Amniotic epithelial cell (primary cell): ENCODE results near the gene DOCK4.
A peak's percentile ranks its signal among the peaks of the same experiment; 100 is the strongest.

Experiments
- DNase-seq: peaks from one replicate; pipeline ENCODE4 v3.0.0-alpha.2; 2010; ENCODE audit warnings: low read depth

The DOCK4 gene

DNA sequence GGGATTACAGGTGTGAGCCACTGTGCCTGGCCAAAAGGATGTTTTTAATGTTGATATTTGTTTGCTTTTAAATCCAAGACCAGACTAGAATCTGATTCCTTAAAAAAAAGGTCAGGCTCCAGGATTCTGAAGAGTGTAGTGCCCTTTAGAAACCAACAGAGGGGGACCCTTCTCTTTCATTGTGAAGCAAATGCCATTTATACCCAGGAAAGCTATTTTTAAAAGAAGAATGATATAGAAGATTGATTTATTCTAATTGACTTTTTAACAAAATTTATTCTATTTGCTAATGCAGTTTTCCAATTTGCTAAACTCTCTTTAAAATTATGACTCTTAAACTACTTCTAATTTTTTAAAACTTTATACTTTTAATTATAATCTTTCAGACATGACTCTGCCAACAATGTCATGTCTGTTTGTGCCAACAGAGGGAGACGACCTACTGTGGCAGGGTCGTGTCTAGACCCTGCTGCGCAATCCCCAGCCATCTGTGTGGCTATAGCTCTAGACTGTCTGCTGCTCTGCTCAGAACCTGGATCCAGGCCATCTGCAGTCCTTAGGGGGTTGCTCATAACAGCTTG lies 442.9 kb downstream of the DOCK4 start:
- DNase-seq: peak; percentile 59

DNA sequence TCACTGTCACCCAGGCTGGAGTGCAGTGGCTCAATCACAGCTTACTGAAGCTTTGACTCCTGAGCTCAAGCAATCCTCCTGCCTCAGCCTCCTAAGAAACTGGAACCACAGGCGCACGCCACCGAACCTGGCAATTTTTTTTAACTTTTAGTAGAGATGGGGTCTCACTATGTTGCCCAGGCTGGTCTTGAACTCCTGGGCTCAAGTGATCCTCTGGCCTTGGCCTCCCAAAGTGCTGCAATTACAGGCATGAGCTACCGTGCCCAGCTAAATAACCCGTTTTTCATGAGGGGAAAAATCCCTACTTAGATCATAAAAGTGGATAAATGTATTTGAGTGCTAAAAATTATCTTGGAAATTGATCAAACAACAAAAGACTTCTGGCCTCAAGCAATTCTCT lies 443.4 kb downstream of the DOCK4 start:
- DNase-seq: no peak

DNA sequence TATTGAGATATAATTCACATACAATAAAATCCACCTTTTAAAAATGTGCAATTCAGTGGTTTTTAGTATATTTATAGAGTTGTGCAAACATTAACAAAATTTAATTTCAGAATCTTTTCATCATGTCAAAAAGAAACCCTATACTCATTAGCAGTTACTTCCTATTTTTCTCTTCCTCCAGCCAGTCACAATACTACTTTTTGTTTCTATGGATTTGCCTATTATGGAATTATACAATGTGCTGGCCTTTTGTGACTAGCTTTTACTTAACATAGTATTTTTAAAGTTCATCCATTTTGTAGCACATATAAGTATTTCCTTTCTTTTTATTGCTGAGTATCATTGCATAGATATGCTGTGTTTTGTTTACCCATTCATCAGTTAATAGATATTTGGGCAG lies 444.0 kb downstream of the DOCK4 start:
- no peak for DNase-seq

DNA sequence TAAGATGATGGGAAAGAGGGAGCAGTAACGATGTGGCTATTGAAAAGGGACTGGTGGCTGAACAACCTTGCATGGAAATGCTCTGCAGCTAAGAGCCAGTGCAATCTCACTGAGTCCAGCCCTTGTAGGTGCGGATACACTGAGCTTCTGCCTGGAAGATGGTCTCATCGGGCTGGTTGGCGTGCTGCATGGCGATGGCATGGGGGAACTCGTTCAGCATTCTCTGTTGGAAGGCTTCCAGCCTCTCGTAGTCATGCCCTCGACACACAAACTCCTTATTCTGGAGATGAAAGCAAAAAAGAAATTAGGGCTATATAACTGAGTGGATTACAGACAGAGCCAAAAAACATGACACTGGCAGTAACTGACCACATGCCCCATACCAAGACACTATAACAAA lies 446.2 kb downstream of the DOCK4 start:
- DNase-seq: no peak

DNA sequence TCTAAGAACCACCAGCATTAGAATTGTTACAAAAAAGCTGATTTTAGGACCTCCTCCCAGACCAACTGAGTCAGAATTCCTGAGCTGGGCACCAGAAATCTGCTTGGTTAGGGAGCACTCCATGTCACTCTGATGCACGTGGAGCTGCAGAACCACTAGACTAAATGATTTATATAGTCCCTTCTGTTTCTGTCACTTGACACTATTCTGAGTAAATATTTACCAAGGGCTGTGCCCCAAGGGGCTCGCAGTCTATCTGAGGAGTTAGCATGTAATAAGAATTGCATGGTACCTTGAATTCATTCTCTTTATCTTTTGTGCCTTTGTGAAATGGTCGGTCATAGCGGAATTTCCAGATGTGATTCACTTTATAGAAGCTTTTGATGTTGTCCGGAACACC lies 447.9 kb downstream of the DOCK4 start:
- DNase-seq: no peak

DNA sequence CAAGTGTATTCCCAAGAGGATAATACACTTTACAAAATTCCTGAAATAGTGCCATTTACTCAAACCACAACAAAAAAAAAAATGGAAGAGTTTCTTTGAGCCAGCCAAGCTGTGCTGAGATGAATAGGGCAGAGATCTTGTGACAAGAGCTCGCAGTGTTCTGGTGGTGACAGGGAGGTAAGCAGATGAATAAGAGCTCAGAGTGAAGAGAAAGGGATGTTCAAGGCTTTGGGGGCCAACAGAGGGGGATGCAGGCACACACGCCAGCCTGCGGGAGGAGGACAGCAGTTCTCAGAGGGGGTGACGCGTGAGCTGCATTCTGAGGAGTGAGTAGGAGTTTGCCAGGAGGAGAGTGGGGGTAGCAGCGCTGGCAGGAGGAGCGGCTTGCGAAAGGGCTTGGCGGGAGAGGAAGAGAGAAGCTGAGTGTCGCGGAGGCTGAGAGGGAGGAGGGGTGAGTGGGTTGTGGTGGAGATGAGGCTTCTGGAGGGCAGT lies 449.5 kb downstream of the DOCK4 start:
- DNase-seq: peak; percentile 72

DNA sequence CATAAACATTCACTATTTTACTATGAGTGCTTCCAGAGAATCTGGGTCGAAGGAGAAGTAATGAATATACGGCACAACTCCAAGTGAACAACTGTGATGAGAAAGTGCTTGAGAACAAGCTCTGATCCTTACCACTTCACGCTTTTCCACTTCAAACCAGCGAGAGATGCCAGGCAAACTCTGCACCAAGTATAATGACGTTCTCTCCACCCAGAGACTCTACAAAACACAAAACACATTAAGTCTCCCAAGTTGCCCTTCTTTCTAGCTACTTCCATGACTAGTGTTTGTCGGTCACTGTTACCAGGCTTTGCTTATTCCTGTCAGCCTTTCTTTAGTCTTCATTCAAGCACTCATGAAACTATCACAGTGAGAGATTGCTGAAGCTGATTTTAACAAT lies 450.8 kb downstream of the DOCK4 start:
- no peak for DNase-seq

DNA sequence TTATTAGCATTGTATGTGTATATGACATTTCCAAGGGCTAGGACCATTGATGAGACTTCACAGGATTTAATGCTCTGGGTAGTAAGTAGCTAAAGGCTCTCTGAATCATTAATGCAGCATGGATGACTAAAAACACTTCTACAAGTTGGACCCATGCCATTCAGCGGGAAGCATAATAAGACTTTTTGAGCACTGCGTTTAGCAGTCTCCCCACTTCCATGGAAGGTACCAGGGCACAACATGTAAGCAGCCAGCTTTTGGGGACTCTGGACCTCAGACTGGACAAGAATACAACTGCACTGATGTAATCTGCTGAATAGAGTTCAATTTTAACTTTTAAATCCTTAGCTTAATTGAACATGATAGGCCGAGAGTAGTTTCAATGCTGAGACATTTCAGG lies 452.2 kb downstream of the DOCK4 start:
- no peak for DNase-seq

DNA sequence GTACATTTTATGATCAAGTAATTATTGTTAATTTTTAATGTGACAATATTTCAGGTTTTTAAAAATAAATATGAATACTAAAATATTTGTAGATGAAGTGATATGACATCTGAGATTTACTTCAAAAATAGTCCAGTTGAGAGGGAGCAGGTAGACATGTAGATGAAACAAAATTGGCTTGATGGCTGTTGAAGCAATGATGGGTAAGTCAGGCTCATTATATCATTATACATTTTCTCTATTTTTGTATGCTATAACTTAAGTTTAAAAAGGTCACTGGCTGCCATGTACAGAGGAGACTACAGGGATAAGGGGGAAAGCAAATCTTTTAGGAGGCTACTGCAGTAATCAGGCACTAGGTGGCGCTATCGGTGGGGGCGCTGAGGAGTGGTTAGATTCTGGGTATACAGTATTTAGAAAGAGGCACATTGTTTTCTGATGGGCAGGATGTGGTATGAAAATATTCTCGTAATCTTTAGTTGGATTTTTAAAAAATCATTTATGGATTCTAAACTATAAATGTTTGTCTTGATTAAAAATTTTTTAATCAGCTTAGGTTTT lies 454.1 kb downstream of the DOCK4 start:
- DNase-seq: peak; percentile 39

DNA sequence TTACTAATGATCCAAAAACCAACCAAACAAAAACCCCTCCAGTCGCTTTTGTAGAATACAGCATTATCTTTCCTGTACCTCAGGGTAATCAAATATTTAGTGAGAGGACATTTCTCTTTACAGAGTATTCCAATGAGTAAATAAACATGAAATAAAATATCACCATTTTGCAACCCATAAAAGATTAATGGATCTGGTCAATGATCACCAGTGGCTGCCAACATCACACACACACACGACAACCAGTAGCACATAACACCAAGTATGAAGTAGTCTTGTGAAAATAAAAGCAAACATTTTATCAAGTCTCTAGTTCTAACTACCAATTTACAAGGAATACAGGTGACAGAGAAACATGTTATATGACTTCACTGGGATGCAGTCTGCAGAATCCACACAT lies 455.3 kb downstream of the DOCK4 start:
- DNase-seq: no peak

DNA sequence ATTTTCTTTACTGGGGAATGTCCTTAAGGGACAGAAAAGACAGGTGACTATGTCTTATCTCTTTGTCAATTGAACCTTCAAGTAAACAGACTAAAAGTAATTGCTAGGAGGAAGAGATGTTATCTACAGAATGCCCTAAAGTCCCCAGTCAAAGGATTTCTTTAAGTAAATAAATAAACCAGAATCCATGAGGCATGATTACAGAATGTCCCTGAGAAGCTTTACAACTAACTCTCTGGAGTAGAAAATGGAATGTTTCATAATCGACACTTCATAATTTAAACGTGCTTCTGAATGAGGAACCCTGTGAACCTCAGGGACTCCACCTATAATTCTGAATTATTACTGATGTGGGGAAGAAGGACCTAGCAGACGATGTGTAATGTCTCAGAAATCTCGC lies 456.0 kb downstream of the DOCK4 start:
- peak; percentile 59 for DNase-seq

DNA sequence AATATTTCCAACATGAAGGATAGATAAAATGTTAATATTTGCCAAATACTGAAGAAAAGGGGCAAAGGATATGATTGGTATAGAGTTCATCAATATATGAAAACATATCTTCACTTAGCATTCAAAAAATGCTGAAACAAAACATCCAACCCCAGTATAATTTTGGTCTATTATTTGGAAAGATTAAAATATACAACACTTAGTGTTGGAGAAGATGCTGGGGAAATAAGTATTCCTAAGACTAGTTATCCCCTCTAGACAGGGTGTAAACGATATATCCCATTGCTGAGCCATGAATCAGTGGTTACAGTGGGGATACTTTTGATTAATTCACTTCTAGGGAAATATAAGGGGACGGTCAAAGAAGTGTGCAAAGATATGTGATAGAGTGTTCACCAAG lies 456.6 kb downstream of the DOCK4 start:
- no peak for DNase-seq

DNA sequence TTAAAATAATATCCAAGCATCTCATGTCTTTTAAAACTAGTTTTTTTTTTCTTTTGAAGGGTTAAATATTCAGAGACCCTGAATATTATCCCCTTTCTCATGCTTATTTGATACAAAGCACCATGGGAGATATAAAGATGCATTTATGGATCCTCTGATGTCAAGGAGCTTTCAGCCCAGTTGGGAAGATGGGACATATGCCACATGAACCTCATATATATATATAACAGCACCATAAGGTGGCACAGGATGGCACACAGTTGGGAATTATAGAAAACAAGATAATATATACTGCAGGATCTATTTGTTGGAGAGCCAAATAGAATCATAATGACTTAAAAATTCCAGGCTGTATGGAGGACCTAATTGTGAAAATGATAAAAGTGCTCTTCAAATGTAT lies 458.5 kb downstream of the DOCK4 start:
- no peak for DNase-seq

DNA sequence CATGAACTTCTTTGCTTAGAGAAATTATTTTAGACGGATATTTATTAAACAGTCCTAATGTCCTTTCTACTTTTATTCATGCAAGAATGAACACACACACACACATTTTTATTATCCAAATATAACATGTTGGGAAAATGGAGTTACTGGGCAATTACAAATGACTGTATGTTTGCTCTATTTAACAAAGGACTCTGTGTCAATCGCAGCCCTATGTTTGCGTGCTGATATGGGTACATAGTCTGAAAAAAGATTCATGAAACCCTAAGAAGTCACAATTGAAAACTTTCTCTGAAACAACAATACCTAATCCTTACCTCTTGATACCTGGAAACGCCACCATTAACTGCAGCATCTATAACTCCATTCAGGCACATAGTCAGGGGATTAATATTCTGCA lies 459.2 kb downstream of the DOCK4 start:
- no peak for DNase-seq

DNA sequence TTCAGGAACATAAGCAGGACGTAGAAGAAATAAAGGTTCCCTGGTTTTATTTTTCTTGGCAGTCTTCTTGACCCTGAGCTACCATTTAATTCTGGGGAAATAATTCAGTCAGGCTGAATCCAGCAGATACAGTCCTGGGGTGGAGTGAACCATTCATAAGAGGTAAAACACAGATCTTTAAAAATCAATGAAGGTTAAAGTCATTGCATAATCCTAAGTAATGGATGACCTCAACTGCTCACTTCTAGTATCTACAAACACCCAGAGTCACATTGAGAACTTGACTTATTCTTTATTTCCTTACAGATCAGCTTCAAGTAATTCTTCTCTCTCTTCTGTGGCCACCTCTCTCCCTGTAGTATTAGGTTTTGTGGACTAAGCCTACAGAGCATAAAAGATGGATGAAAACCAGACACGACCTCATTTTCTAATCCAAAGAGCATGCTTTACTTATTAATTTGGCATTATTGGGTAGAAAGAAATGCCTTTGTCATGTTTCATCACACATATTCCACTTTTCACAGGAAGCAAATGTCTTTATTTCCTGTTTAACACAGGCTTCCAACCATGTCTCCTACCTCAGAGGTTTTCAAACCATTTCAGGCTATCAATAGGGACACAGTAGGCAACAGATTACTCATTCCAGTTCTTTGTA lies 461.6 kb downstream of the DOCK4 start:
- DNase-seq: peak; percentile 62

DNA sequence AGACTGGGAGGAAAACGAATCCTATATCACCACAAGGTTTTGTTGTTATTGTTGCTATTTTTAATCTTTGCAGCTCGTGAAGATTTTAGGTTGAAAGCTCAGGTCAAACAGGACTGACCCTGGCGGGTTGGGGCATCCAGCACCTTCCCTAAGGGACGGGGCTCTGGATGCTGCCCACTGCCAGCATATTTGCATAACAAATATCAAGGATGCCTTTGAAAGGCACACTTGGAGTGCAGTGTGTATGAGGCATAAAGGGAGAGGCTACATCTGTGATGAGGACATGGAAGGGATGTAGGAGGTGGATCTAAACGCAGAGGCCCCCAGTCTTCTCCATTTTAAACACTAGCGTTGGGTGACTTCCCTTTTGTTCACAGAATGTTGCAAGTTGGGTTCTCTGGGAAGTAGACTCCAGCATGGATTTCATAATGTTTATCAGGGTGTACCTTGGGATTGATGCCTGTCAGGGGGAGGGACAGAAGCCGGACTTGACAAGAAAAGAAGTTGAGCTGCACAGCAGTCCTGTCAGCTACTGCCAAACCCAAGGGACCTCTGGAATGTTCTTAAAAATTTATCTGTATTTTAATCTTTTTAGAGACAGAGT lies 462.9 kb downstream of the DOCK4 start:
- DNase-seq: no peak

DNA sequence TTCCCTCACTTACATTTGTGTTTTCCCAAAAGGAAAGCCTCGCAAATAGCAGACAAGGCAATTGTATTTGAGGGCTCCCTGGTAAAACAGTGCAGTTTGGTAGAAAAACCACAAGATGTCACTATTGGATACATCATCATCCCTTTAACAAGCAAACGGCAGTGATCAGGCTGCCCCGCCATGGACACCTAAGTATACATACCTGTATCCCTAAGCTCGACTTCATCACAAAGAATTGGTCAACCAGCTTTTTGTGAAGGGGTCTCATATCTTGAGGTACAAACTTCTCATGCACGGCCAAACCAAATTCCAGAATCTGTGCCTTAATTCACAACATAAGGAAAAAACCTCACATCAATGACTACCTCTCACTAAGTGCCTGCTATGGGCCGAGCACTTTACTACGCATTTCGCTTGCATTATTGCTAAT lies 464.4 kb downstream of the DOCK4 start:
- DNase-seq: peak; percentile 69

DNA sequence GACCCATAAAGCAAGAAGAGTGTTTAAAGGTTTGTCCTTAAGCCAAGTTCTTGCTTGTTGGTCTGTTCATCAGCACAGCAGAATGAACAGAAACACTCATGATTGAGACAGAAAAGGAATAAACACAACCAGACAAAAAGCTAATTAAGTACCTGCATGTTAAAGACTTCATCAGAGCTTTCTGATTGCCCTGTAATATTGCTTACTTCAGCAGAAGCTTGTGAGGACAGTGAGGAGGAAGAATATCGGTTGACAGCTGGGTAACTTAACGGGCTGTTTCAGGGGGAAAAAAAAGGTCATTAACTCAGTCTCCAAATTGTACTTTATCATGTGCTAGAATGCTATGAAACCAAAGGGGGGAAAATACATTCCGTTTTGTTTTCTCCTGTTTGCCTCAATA lies 465.3 kb downstream of the DOCK4 start:
- DNase-seq: no peak

DNA sequence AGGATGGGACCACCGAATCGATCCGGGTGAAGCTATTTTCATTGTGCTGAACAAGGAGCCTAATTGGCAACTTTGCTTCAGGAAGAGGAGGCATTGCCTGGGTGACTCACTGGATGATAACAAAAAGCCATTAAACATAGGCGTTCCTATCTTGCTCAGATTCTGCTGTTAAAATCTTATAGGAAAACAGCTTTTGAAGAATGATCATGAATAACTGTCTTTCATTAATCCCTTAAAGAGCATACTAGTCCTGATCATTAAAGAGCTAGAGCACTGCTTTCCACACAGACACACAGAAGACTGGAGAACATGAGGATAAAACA lies 469.7 kb downstream of the DOCK4 start:
- DNase-seq: peak; percentile 25

DNA sequence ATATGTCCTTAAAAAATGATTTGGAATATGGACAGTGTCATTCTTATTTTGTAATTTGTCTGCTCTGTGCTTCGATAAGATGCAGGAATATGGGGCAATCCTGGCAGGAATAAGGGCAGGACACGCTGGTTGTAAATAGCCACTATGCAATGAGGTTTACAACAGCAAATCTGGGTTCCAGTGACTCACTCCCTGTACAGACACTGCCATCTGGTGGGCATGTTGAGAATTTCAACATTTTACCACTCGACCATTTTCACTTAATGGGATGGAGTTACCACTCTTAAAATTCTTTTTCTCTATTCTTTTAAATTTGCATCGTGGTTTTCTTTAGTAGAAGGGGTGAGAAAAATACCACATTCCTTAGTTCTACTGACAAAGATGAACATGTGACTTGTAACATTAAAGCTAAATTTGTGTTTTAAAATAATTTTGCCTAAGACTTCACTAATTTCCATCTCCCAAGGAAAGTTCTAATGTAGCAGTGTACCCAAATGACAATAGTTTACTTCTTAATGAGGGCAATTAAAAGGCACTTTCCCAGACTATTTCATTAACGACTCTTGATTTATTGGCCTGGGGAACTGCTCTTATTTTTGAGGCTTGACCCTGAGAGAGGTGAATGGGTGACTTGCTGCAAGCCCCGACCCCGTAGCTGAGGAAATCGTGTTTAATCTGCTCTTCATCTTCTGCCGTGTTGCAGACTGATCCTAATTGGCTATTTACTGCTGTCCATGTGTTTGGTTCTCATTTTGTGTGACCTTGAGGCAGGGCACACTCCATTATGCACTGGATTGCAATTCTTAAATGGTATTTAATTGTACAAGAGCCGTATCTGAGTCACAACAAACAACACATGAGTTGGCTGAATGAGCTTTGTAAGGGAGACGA lies 470.3 kb downstream of the DOCK4 start:
- DNase-seq: peak; percentile 84

DNA sequence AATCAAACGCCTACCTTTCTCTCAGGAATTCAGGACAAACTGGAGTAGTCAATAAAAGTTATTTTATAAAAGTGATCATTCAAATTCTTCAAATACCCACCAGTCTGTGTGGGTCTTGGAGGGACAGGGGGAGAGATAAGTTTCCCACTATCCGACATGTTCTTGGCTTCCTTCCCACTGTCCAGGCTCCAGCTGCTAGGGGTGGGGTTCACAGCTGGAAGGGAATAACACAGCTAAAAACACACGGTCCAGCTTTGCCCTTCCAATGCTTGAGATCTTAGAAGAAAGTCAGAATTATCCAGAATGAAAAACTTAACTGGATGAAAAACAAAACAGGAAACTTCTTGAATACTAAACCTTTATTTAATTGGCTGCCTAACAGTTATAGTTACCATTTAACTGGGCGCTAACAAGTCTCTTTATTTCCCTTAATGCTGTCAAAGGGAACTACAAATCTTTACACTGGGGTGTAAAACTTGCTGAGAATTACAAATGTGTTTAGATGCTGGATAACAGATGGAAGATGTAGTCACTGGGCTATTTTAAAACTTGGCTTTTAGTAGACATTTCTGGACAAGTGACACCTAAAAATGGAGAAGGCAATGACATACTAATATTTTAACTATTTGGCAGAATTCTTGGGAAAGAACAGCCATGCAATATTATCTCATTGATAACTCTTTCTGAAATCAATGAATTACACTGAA lies 471.1 kb downstream of the DOCK4 start:
- no peak for DNase-seq

DNA sequence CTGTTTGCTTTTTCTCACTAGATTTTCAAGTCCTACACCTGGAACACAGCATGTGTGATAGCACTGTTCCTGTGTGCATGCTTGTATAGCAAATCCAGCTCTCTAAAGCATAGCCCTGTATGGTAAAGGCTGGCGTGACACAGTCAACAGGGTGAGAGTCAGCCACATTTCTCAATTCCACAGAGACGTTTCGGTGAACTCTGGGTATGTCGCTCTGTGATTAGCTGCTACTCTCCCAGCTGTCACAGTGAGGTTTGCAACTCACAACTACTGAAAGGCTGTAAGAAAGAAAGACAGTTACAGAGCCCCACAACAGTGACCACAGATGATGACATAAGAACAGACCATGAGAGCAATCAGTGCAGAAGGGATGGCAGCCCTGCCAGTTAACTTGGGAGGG lies 473.3 kb downstream of the DOCK4 start:
- no peak for DNase-seq
